HG03025 (cell line): ENCODE results near the gene TOMM34.

Experiments used
- ATAC-seq: cut with Tn5 transposase; IDR thresholded peaks from one replicate; pipeline ENCODE4 v1.9.1; 2021; ENCODE audit warnings: mild to moderate bottlenecking, moderate library complexity; ENCODE audit not compliant: unreplicated experiment, low FRiP score

The TOMM34 gene

DNA sequence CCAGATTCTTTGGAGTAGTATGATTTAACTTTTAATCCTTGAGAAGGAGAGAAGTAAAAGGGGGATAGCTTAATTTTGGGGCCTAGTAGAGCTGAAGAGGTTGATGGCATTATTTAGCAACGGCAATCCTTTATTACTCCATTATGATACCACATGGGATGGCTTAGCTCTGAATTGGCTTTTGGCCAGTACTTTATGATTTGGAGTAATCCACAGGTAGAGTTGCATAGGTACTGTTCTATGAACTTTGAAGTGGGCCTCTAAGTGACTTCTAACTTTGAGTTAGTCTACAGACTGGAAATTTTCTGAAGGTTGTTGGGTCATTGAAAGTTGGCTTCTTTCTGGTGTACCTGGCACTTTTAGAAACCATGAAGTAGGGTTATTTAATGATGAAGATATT, 63.1 kb downstream of the TOMM34 start:
- ATAC-seq, result no peak

DNA sequence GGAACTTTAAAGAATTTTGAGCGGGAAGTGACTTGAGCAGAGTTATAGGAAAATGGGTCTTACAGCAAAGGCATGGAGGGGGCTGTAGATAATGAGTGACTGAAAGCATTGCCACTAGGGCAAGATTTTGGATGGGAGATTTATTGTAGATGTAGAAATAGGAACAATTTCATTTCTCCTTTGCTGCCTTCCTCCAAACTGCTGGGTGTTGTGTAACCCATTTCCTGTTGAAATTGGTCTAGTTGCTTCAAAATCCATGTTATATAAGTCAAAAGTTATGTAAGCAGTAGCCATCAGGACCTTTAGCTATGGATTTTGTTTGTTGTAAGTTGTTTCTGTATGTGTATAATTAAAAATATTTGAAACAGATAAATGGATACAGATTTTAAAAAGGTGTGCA, 63.6 kb downstream of the TOMM34 start:
- ATAC-seq, result no peak

DNA sequence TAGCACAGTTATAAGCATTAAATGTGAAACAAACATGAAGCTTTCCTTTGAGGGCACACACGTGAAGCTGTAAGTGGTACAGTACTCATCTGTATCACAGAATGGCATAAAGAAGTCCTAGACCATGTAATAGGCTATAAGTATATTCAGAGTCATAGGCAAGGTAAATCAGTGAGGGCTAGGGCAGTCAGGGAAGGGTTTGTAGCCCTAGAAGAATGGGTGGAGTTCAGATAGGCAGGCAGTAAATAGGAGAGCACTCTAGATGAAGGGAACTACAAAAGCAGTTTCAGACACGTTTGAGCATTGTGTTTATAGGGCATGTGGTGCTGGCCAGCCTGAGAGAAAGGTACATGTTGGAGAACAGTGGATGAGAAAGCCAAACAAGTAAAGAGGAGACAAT, 65.2 kb downstream of the TOMM34 start:
- no peak for ATAC-seq
